K562 (cell line): ENCODE data around the gene TBC1D20. TPM values are rescaled to one million over a fixed set of nuclear protein-coding genes. Genes with fewer than 3 reads are reported as not detected.
A peak's percentile ranks its signal among the peaks of the same experiment; 100 is the strongest.

Experiments used
- CHD1 ChIP-seq: fragments of 200-600 bp; sonication (generic); IDR thresholded peaks from one replicate; pipeline ENCODE4 v1.6.1; 2012; ENCODE audit warnings: mild to moderate bottlenecking, moderate library complexity, low read length, inconsistent platforms
- DACH1 ChIP-seq: fragments of 450-650 bp; IDR thresholded peaks from 2 replicates; pipeline ENCODE4 v1.6.1; 2018; ENCODE audit not compliant: partially characterized antibody
- ELF1 ChIP-seq: fragments of 200-800 bp; sonication (Bioruptor generic); IDR thresholded peaks from 2 replicates; pipeline ENCODE4 v1.6.1; 2016; ENCODE audit warnings: missing genetic modification characterization, missing compliant biosample characterization
- ERF ChIP-seq: fragments of 450-650 bp; formaldehyde crosslinking; IDR thresholded peaks from 2 replicates; pipeline ENCODE4 v1.4.0; 2020; ENCODE audit warnings: mild to moderate bottlenecking, mixed read lengths
- ETV1 ChIP-seq: fragments of 450-650 bp; conservative IDR thresholded peaks from 2 replicates; pipeline ENCODE4 v1.6.1; 2016; ENCODE audit warnings: missing genetic modification characterization, control low read depth, low read depth, missing compliant biosample characterization
- ETV6 ChIP-seq, 3 experiments: fragments of 150-350 bp in 1 of 3; sonication (generic) in 1 of 3; formaldehyde crosslinking in 1 of 3; IDR thresholded peaks; 2 replicates each; pipeline versions ENCODE4 v1.6.1 to v1.8.0; 2014 to 2022; ENCODE audit warnings: borderline replicate concordance in 2 of 3, low read depth in 2 of 3, antibody characterized with exemption in 1 of 3, low read length in 1 of 3, mild to moderate bottlenecking in 1 of 3, missing genetic modification reagents in 1 of 3
- FOXJ3 ChIP-seq: sonication (generic); formaldehyde crosslinking; IDR thresholded peaks from 2 replicates; pipeline ENCODE4 v1.4.0; 2020; ENCODE audit warnings: mild to moderate bottlenecking, missing genetic modification reagents
- GABPA ChIP-seq: fragments of 200-800 bp; sonication (Bioruptor generic); conservative IDR thresholded peaks from 2 replicates; pipeline ENCODE4 v1.6.1; 2016; ENCODE audit warnings: low read depth, missing genetic modification characterization, missing compliant biosample characterization
- GTF2A2 ChIP-seq: IDR thresholded peaks from 2 replicates; pipeline ENCODE4 v1.6.1; 2016; ENCODE audit warnings: mild to moderate bottlenecking, missing genetic modification characterization, missing compliant biosample characterization
- LARP7 ChIP-seq: fragments of 450-650 bp; IDR thresholded peaks from 2 replicates; pipeline ENCODE4 v1.6.1; 2016
- NFE2 ChIP-seq: IDR thresholded peaks from 2 replicates; pipeline ENCODE4 v1.6.1; 2014; ENCODE audit warnings: antibody characterized with exemption, low read depth
- PHB2 ChIP-seq: fragments of 450-650 bp; IDR thresholded peaks from 2 replicates; pipeline ENCODE4 v1.6.1; 2017; ENCODE audit warnings: low read depth
- PYGO2 ChIP-seq: fragments of 450-650 bp; IDR thresholded peaks from 2 replicates; pipeline ENCODE4 v1.6.1; 2016; ENCODE audit warnings: mild to moderate bottlenecking, missing genetic modification characterization, moderate library complexity, missing compliant biosample characterization
- RBBP5 ChIP-seq: fragments of 200-600 bp; sonication (generic); IDR thresholded peaks from 2 replicates; pipeline ENCODE4 v1.6.1; 2012; ENCODE audit warnings: borderline replicate concordance, mild to moderate bottlenecking, low read length, control low read depth, inconsistent platforms; ENCODE audit not compliant: insufficient read depth, poor library complexity, severe bottlenecking
- RBM25 ChIP-seq: fragments of 200-400 bp; formaldehyde crosslinking; IDR thresholded peaks from 2 replicates; pipeline ENCODE4 v1.6.1; 2018; ENCODE audit warnings: low read length, low read depth, moderate library complexity; ENCODE audit not compliant: severe bottlenecking
- RNF2 ChIP-seq: sonication (generic); IDR thresholded peaks from 2 replicates; pipeline ENCODE4 v1.6.1; 2016
- SRF ChIP-seq, 2 experiments: fragments of 250-450, 450-650 bp in 1 of 2; sonication (Bioruptor Pico) in 1 of 2; sonication (generic) in 1 of 2; formaldehyde crosslinking; IDR thresholded peaks; 2 replicates each; pipeline versions ENCODE4 v1.5.0 to v1.5.1; 2020 to 2022; ENCODE audit warnings: mild to moderate bottlenecking in 1 of 2, missing genetic modification reagents in 1 of 2
- TAF1 ChIP-seq: IDR thresholded peaks from 2 replicates; pipeline ENCODE4 v1.6.1; 2011; ENCODE audit warnings: mild to moderate bottlenecking, low read length, moderate library complexity; ENCODE audit not compliant: insufficient read depth, control insufficient read depth, severe bottlenecking; ENCODE audit errors: extremely low read depth
- TARDBP ChIP-seq: fragments of 450-650 bp; IDR thresholded peaks from 2 replicates; pipeline ENCODE4 v1.6.1; 2016
- TBL1XR1 ChIP-seq, 2 experiments: IDR thresholded peaks; 2 replicates each; pipeline ENCODE4 v1.6.1; 2012; ENCODE audit warnings: improper control_type of control experiment in 2 of 2, low read length in 2 of 2, mild to moderate bottlenecking in 1 of 2
- ZFP1 ChIP-seq: fragments of 450-650 bp; formaldehyde crosslinking; IDR thresholded peaks from 2 replicates; pipeline ENCODE4 v1.4.0; 2020; ENCODE audit warnings: mild to moderate bottlenecking, mixed read lengths
- ZNF134 ChIP-seq: fragments of 250-450 bp; sonication (Bioruptor Pico); conservative IDR thresholded peaks from 2 replicates; pipeline ENCODE4 v1.4.0; 2020
- ZNF274 ChIP-seq: IDR thresholded peaks from 2 replicates; pipeline ENCODE4 v1.6.1; 2011; ENCODE audit warnings: low read depth, mild to moderate bottlenecking, low read length, moderate library complexity, borderline replicate concordance
- ZNF696 ChIP-seq: fragments of 250-450 bp; sonication (Bioruptor Pico); conservative IDR thresholded peaks from 2 replicates; pipeline ENCODE4 v1.4.0; 2020; ENCODE audit warnings: mild to moderate bottlenecking, moderate library complexity
- polyA plus RNA-seq, 8 experiments: library from polyadenylated mRNA; depleted of rRNA in 4 of 8; stranded (reverse) in 5 of 8; unstranded in 3 of 8; fragments of >200 nt; fragmentation: Nextera tagmentation in 2 of 8; fragmentation: Illumina TruSeq in 1 of 8; extraction: Ambion mirVana in 2 of 8; extraction: Trizol in 1 of 8; gene quantifications; 2 replicates each; pipeline versions ENCODE4 v1.2.1 to v1.2.3, GENCODE V29; 2011 to 2014; ENCODE audit warnings: inconsistent platforms in 1 of 8, missing spikeins in 1 of 8
- total RNA-seq, 7 experiments: library from RNA; depleted of rRNA in 6 of 7; stranded (reverse); fragments of >200 nt in 6 of 7; fragmentation: Illumina TruSeq in 2 of 7; extraction: Trizol in 2 of 7; gene quantifications; 2 replicates each; pipeline versions ENCODE4 v1.2.1 to v1.2.3, GENCODE V29; 2011 to 2021; ENCODE audit warnings: low replicate concordance in 1 of 7
- TF ChIP-seq, protein P1 (sequence below): fragments of 250-450 bp; sonication (Bioruptor Pico); IDR thresholded peaks from 2 replicates; pipeline ENCODE4 v1.5.1; 2021; ENCODE audit warnings: mild to moderate bottlenecking
- TF ChIP-seq, protein P2 (sequence below): fragments of 200-800 bp; sonication (Bioruptor generic); IDR thresholded peaks from 2 replicates; pipeline ENCODE4 v1.6.1; 2017; ENCODE audit warnings: missing genetic modification characterization, missing compliant biosample characterization

Gene TBC1D20
- total and polyA plus RNA-seq, 9 of the 15 experiments (the other 6 are each of a cell fraction or from before 2014, with no cell fraction given) = 7.0 to 25.3 (median 15.1) TPM

DNA sequence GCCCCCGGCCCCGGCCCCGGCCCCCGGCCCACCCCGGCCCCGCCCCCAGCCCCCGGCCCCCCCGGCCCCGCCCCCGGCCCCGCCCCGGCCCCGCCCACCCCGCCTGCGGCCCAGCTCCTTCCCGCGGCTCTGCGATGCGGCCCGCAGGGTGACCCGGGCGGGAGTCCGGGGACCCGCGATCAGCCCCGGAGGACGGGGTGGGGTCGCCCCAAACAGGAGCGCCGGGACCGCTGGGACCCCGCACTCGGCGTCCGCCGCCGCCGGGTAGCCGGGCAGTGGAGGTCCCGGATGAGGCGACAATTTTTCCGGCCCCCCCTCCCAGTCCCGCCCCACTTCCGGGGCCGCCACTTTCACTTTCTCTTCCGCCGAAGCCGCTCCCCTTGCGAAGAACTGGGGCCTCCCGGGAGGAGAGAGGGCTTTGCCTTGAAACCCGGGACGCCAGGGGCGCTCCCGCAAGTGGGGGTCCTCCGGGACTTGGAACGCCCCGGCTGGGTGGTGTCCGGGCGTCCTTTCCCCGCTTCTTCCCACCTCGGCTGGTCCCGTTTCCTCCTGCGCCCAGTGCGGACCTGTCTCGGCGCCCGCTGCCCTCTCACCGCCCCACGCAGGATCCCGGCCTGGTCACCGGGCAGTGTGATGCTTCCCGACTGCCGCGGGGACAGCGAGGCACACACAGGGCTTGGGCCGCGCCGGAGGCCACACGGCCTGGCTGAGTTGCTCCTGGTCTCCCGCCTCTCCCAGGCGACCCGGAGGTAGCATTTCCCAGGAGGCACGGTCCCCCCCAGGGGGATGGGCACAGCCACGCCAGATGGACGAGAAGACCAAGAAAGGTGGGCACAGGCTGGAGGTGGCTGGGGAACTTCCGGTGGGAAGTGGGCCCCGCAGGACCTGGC, 54.1 kb downstream of the TBC1D20 start, which contains the start of gene RBCK1 (continued):
- TF ChIP-seq CHD1 (peak; percentile 60), ZFP1 (no peak), RBBP5 (peak; percentile 90), TAF1 (peak; percentile 23), FOXJ3 (CRISPR knock-in tag) (no peak), ETV6 (IDR thresholded peaks at IDR 0.05; ENCODE audit: borderline replicate concordance in 1 of 2, low read depth in 2 of 2, low read length in 1 of 2) (no peak), ETV6 (CRISPR knock-in tag; IDR thresholded peaks at IDR 0.05; ENCODE audit: borderline replicate concordance) (no peak), GABPA (tag) (peak; percentile 93), SRF (CRISPR knock-in tag; IDR thresholded peaks at IDR 0.05) (peak in 1 of 2 experiments; percentile 18; a peak in 1 of 4 replicates), ZNF696 (CRISPR knock-in tag) (no peak), ELF1 (tag) (peak; percentile 82), PHB2 (no peak), GTF2A2 (tag) (no peak), ETV1 (tag) (peak; percentile 81), PYGO2 (tag) (no peak), RBM25 (no peak), TARDBP (no peak), LARP7 (no peak), DACH1 (no peak), RNF2 (no peak), ZNF274 (no peak), TBL1XR1 (IDR thresholded peaks at IDR 0.05; ENCODE audit: low read length in 2 of 2) (no peak), ZNF134 (CRISPR knock-in tag) (no peak), NFE2 (peak; percentile 45; the same call in 1 of the 2 replicates), ERF (no peak)
- TF ChIP-seq, protein P1, sequence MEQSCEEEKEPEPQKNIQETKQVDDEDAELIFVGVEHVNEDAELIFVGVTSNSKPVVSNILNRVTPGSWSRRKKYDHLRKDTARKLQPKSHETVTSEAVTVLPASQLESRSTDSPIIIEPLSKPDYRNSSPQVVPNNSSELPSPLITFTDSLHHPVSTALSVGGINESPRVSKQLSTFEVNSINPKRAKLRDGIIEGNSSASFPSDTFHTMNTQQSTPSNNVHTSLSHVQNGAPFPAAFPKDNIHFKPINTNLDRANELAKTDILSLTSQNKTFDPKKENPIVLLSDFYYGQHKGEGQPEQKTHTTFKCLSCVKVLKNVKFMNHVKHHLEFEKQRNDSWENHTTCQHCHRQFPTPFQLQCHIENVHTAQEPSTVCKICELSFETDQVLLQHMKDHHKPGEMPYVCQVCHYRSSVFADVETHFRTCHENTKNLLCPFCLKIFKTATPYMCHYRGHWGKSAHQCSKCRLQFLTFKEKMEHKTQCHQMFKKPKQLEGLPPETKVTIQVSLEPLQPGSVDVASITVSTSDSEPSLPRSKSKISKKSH (CRISPR knock-in tag) = no peak
- TF ChIP-seq, protein P2, sequence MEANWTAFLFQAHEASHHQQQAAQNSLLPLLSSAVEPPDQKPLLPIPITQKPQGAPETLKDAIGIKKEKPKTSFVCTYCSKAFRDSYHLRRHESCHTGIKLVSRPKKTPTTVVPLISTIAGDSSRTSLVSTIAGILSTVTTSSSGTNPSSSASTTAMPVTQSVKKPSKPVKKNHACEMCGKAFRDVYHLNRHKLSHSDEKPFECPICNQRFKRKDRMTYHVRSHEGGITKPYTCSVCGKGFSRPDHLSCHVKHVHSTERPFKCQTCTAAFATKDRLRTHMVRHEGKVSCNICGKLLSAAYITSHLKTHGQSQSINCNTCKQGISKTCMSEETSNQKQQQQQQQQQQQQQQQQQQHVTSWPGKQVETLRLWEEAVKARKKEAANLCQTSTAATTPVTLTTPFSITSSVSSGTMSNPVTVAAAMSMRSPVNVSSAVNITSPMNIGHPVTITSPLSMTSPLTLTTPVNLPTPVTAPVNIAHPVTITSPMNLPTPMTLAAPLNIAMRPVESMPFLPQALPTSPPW (CRISPR knock-in tag) = peak; percentile 96
